Measurements from ENCODE around the gene ATRNL1.

The ATRNL1 gene

DNA sequence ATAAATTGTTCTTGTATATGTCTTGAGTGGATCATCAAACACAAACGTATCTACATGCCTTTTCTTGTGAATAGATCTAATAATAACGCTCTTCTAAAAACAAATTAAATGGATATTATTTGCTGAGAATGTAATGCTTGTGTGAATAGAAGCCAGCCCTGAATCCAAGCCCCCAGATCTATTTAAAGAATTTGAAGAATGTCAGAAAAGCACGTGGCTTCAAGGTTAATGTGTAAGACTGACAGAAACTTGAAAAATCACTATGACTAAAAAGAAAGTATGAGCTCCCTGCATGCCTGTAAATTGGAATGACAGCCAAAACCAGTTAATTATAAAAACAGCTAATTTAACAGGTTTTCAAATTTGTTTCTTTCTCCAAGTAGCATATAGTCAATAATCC, 43.2 kb upstream of the ATRNL1 start:
- H3K4me2 ChIP-seq (ENCODE audit: low read length) = no peak overlapping the region
- H3K9me2 ChIP-seq (replicated peaks; ENCODE audit: control insufficient read depth, low read length) = no peaks in the 10 kb centered on the region
- H4K20me1 ChIP-seq (ENCODE audit: control insufficient read depth, insufficient read depth, low read depth, low read length) = no peaks in the 10 kb centered on the region
- no peaks in the 10 kb centered on the region for H3F3A ChIP-seq (ENCODE audit: control insufficient read depth, insufficient read depth)
- H3K4me3 ChIP-seq (ENCODE audit: low read length) = no peak overlapping the region
- H3K9me3 ChIP-seq (ENCODE audit: control insufficient read depth, insufficient read depth, low read length) = no peaks in the 10 kb centered on the region
- no peaks in the 10 kb centered on the region for H3K36me3 ChIP-seq (ENCODE audit: control insufficient read depth, low read length)
- H3K27ac ChIP-seq (ENCODE audit: low read depth, low read length) = no peak overlapping the region
- H3K27me3 ChIP-seq (ENCODE audit: control insufficient read depth, low read length) = no peaks in the 10 kb centered on the region; the same call in 1 of the 2 replicates
- TF ChIP-seq EZH2phosphoT487 (IDR thresholded peaks at IDR 0.05; ENCODE audit: borderline replicate concordance, low read length) = no peak
- TF ChIP-seq, protein P1, sequence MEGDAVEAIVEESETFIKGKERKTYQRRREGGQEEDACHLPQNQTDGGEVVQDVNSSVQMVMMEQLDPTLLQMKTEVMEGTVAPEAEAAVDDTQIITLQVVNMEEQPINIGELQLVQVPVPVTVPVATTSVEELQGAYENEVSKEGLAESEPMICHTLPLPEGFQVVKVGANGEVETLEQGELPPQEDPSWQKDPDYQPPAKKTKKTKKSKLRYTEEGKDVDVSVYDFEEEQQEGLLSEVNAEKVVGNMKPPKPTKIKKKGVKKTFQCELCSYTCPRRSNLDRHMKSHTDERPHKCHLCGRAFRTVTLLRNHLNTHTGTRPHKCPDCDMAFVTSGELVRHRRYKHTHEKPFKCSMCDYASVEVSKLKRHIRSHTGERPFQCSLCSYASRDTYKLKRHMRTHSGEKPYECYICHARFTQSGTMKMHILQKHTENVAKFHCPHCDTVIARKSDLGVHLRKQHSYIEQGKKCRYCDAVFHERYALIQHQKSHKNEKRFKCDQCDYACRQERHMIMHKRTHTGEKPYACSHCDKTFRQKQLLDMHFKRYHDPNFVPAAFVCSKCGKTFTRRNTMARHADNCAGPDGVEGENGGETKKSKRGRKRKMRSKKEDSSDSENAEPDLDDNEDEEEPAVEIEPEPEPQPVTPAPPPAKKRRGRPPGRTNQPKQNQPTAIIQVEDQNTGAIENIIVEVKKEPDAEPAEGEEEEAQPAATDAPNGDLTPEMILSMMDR (IDR thresholded peaks at IDR 0.05; ENCODE audit: low read depth, low read length, poor library complexity, severe bottlenecking) = no peak
- no peaks in the 10 kb centered on the region for H3K4me1 ChIP-seq (ENCODE audit: control insufficient read depth, low read length)
- no peaks in the 10 kb centered on the region for H3K79me2 ChIP-seq (ENCODE audit: control insufficient read depth, low read length)

DNA sequence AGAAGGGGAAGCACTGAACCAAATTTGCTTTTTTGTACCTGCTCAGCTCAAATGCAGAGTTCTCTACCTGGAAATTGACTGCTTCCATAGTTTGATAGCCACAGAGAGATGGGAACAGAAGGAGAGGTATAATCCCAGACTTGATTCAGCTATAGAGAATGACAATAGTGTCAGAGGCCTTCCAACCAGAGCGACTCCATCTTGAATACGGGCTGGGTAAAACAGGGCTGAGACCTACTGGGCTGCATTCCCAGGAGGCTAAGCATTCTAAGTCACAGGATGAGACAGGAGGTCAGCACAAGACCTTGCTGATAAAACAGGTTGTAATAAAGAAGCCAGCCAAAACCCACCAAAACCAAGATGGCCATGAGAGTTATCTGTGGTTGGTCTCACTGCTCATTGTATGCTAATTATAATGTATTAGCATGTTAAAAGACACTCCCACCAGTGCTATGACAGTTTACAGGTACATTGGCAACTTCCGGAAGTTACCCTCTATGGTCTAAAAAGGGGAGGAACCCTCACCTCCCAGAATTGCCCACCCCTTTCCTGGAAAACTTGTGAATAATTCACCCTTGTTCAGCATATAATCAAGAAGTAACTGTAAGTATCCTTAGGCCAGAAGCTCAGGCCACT, 42.7 kb upstream of the ATRNL1 start:
- TF ChIP-seq, protein P1 (IDR thresholded peaks at IDR 0.05; ENCODE audit: low read depth, low read length, poor library complexity, severe bottlenecking) = no peak
- TF ChIP-seq EZH2phosphoT487 (IDR thresholded peaks at IDR 0.05; ENCODE audit: borderline replicate concordance, low read length) = no peak
- no peak overlapping the region for H3K4me3 ChIP-seq (ENCODE audit: low read length)
- H4K20me1 ChIP-seq (ENCODE audit: control insufficient read depth, insufficient read depth, low read depth, low read length) = no peaks in the 10 kb centered on the region
- no peaks in the 10 kb centered on the region for H3F3A ChIP-seq (ENCODE audit: control insufficient read depth, insufficient read depth)
- H3K27ac ChIP-seq (ENCODE audit: low read depth, low read length) = no peak overlapping the region
- H3K4me1 ChIP-seq (ENCODE audit: control insufficient read depth, low read length) = no peaks in the 10 kb centered on the region
- no peaks in the 10 kb centered on the region for H3K9me2 ChIP-seq (replicated peaks; ENCODE audit: control insufficient read depth, low read length)
- no peaks in the 10 kb centered on the region for H3K79me2 ChIP-seq (ENCODE audit: control insufficient read depth, low read length)
- H3K36me3 ChIP-seq (ENCODE audit: control insufficient read depth, low read length) = no peaks in the 10 kb centered on the region
- H3K9me3 ChIP-seq (ENCODE audit: control insufficient read depth, insufficient read depth, low read length) = no peaks in the 10 kb centered on the region
- no peaks in the 10 kb centered on the region; the same call in 1 of the 2 replicates for H3K27me3 ChIP-seq (ENCODE audit: control insufficient read depth, low read length)
- no peak overlapping the region for H3K4me2 ChIP-seq (ENCODE audit: low read length)

DNA sequence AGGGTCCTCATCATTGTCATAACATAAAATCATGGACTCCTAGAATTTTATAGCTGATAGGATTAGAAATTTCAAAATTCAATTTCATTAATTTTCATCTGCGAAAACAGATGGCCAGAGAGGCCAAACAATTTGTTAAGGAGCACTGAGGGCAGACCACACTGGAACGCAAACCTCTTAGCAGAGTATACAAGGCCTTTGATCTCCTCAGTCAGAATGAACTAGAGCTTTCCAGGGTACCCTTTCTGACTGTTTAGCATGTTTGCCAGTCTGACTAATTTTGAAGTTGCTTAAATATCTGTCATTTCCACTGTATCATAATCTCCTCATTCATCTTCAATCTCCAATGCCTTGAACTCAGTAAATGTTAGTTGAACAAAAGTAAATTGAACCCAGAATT, 41.9 kb upstream of the ATRNL1 start:
- H3F3A ChIP-seq (ENCODE audit: control insufficient read depth, insufficient read depth) = no peaks in the 10 kb centered on the region
- no peak overlapping the region for H3K4me3 ChIP-seq (ENCODE audit: low read length)
- no peaks in the 10 kb centered on the region for H3K36me3 ChIP-seq (ENCODE audit: control insufficient read depth, low read length)
- H3K79me2 ChIP-seq (ENCODE audit: control insufficient read depth, low read length) = no peaks in the 10 kb centered on the region
- no peak overlapping the region for H3K27ac ChIP-seq (ENCODE audit: low read depth, low read length)
- H3K4me2 ChIP-seq (ENCODE audit: low read length) = no peak overlapping the region
- TF ChIP-seq, protein P1 (IDR thresholded peaks at IDR 0.05; ENCODE audit: low read depth, low read length, poor library complexity, severe bottlenecking) = no peak
- TF ChIP-seq EZH2phosphoT487 (IDR thresholded peaks at IDR 0.05; ENCODE audit: borderline replicate concordance, low read length) = no peak
- no peaks in the 10 kb centered on the region for H3K9me3 ChIP-seq (ENCODE audit: control insufficient read depth, insufficient read depth, low read length)
- H4K20me1 ChIP-seq (ENCODE audit: control insufficient read depth, insufficient read depth, low read depth, low read length) = no peaks in the 10 kb centered on the region
- no peaks in the 10 kb centered on the region; the same call in 1 of the 2 replicates for H3K27me3 ChIP-seq (ENCODE audit: control insufficient read depth, low read length)
- no peaks in the 10 kb centered on the region for H3K4me1 ChIP-seq (ENCODE audit: control insufficient read depth, low read length)
- no peaks in the 10 kb centered on the region for H3K9me2 ChIP-seq (replicated peaks; ENCODE audit: control insufficient read depth, low read length)

Data from DOHH2 (cell line).